Epithelial cell of prostate (primary cell): ENCODE results near the gene INAFM1.
"Not testable (repeated sequence)": the region's sequence is repeated elsewhere in the genome, so short reads cannot be mapped to it uniquely, and the experiment has no call there.

Experiments used
- DNase-seq: peaks from one replicate; pipeline ENCODE4 v3.0.0-alpha.2; 2011; ENCODE audit warnings: low read depth, low spot score
- H3K27ac ChIP-seq: fragments of 450-650 bp; 2 replicates; pipeline ENCODE4 v1.5.1; 2017; ENCODE audit warnings: mild to moderate bottlenecking

INAFM1 gene

GRCh38 chr19:47240996-47241918, 33.4 kb upstream of the INAFM1 start:
- no peak overlapping the region for H3K27ac ChIP-seq

GRCh38 chr19:47241919-47242577, 32.6 kb upstream of the INAFM1 start:
- peak overlapping the region; percentile 97 for H3K27ac ChIP-seq
- no peak for DNase-seq

More at GRCh38 chr19:47240996-47241918, 33.4 kb upstream of the INAFM1 start:
- DNase-seq: no peak

GRCh38 chr19:47243364-47243775, 31.3 kb upstream of the INAFM1 start:
- H3K27ac ChIP-seq: peak overlapping the region; percentile 97
- no peak for DNase-seq

- H3K27ac ChIP-seq: peak overlapping the region; percentile 97
These were observed 30.7 kb upstream of the INAFM1 start for GRCh38 chr19:47243776-47244547.

GRCh38 chr19:47247308-47247990, 27.2 kb upstream of the INAFM1 start:
- DNase-seq: no peak
- no peak overlapping the region for H3K27ac ChIP-seq

More at GRCh38 chr19:47243776-47244547, 30.7 kb upstream of the INAFM1 start:
- no peak for DNase-seq

GRCh38 chr19:47253016-47253415, 21.7 kb upstream of the INAFM1 start:
- DNase-seq: not testable (repeated sequence)
- H3K27ac ChIP-seq: peak overlapping the region; percentile 73

GRCh38 chr19:47253467-47253881, 21.2 kb upstream of the INAFM1 start:
- H3K27ac ChIP-seq: peak overlapping the region; percentile 73
- no peak for DNase-seq

- no peak for DNase-seq
- peak overlapping the region; percentile 73 for H3K27ac ChIP-seq
These were observed 20.7 kb upstream of the INAFM1 start for GRCh38 chr19:47253970-47254369.

- H3K27ac ChIP-seq: peak within 1 kb of the TSS; percentile 93
These were observed 18.6 kb upstream of the INAFM1 start, which contains the start of gene CCDC9 for GRCh38 chr19:47255879-47256692. TSS of gene CCDC9 (plus strand) at chr19:47256525. CDS start at chr19:47258401, 1,876 bp downstream.

GRCh38 chr19:47256693-47257410, 17.8 kb upstream of the INAFM1 start:
- DNase-seq: peak; percentile 87
- peak overlapping the region; percentile 93 for H3K27ac ChIP-seq

More at GRCh38 chr19:47255879-47256692, 18.6 kb upstream of the INAFM1 start, which contains the start of gene CCDC9:
- DNase-seq: peak; percentile 83

- no peak for DNase-seq
- peak overlapping the region; percentile 93 for H3K27ac ChIP-seq
These were observed 17.1 kb upstream of the INAFM1 start for GRCh38 chr19:47257411-47258169.

- H3K27ac ChIP-seq: no peak overlapping the region
- no peak for DNase-seq
These were observed 16.3 kb upstream of the INAFM1 start for GRCh38 chr19:47258434-47258833.

GRCh38 chr19:47258895-47259555, 15.7 kb upstream of the INAFM1 start:
- no peak for DNase-seq
- no peak overlapping the region for H3K27ac ChIP-seq

GRCh38 chr19:47260476-47260875, 14.2 kb upstream of the INAFM1 start:
- DNase-seq: no peak

GRCh38 chr19:47261946-47262793, 12.5 kb upstream of the INAFM1 start:
- not testable (repeated sequence) for H3K27ac ChIP-seq, DNase-seq

More at GRCh38 chr19:47260476-47260875, 14.2 kb upstream of the INAFM1 start:
- H3K27ac ChIP-seq: no peak overlapping the region

- H3K27ac ChIP-seq: no peak overlapping the region
These were observed 10.1 kb upstream of the INAFM1 start for GRCh38 chr19:47264629-47265028.

More at GRCh38 chr19:47264629-47265028, 10.1 kb upstream of the INAFM1 start:
- no peak for DNase-seq
